BE2C (cell line): Measurements from ENCODE around the gene TXNRD2.
"Not testable (repeated sequence)": the region's sequence is repeated elsewhere in the genome, so short reads cannot be mapped to it uniquely, and the experiment has no call there.

Source experiments
- DNase-seq: peaks from one replicate; pipeline ENCODE4 v3.0.0-alpha.2; 2020
- H3K27me3 ChIP-seq: fragments of 250-450 bp; sonication (Bioruptor Pico); 2 replicates; pipeline ENCODE4 v1.5.1; 2020; ENCODE audit warnings: mild to moderate bottlenecking
- H3K36me3 ChIP-seq: fragments of 250-450 bp; sonication (Bioruptor Pico); 2 replicates; pipeline ENCODE4 v1.5.1; 2020; ENCODE audit warnings: mild to moderate bottlenecking
- H3K4me1 ChIP-seq: fragments of 250-450 bp; sonication (Bioruptor Pico); 2 replicates; pipeline ENCODE4 v1.5.1; 2020
- H3K4me3 ChIP-seq: 2 replicates; pipeline ENCODE4 v1.5.1; 2011; ENCODE audit warnings: low read depth, low read length
- H3K9me3 ChIP-seq: fragments of 250-450 bp; sonication (Bioruptor Pico); 2 replicates; pipeline ENCODE4 v1.5.1; 2020
- TF ChIP-seq, protein P1 (sequence below): IDR thresholded peaks from 2 replicates; pipeline ENCODE4 v1.5.1; 2012; ENCODE audit warnings: mild to moderate bottlenecking, low read depth, low read length

TXNRD2 gene

DNA sequence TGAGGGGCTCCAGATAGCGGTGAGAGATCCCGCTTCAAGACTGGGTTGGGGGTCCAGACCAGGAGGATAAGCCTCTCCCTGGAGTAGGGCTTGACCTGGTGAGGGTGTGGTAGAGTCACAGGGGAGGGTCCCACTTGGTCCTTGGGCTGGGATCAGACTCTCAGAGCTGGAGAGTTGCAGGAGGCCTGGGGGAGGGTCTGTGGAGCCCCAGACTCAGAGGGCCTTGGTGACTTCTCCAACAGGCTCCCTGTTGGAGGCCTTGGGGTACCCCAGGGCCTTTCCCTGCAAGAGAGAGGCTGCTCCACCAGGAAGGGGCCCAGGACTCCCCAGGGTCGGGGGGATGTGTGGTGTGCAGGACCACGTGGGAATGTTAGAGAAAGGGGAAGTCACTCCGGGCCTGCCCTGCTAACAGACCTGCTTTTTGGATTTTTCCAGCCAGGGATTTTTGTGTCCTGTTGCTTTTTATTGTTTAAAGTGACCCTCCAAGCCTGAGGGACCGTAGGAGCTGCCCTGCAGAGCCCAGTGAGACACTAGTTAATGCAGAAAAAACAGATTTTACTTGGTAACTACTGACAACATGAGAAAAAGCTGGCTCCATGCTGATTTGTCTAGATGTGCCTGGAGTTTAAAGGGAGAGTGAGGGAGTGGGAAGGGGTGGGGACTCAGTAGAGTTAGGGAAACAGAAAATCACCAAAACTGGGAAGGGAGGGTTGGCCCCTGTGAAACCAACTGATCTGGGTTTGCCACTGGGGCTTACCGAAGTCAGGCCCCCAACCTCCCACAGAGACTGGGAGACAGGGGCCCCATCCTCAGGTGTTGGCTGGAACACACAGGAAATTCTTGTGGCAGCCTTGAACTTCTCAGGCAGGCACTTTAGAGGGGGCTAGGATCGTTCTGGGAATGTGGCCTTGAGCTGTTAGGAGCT lies 801 bp upstream of the TXNRD2 start:
- DNase-seq: no peak
- Histone ChIP-seq H3K4me1 (peaks cover 12% of the 10 kb centered on the region), H3K4me3 (peak overlapping the region; percentile 98), H3K36me3 (peaks cover 2% of the 10 kb centered on the region), H3K9me3 (no peaks in the 10 kb centered on the region), H3K27me3 (no peaks in the 10 kb centered on the region)
- TF ChIP-seq, protein P1, sequence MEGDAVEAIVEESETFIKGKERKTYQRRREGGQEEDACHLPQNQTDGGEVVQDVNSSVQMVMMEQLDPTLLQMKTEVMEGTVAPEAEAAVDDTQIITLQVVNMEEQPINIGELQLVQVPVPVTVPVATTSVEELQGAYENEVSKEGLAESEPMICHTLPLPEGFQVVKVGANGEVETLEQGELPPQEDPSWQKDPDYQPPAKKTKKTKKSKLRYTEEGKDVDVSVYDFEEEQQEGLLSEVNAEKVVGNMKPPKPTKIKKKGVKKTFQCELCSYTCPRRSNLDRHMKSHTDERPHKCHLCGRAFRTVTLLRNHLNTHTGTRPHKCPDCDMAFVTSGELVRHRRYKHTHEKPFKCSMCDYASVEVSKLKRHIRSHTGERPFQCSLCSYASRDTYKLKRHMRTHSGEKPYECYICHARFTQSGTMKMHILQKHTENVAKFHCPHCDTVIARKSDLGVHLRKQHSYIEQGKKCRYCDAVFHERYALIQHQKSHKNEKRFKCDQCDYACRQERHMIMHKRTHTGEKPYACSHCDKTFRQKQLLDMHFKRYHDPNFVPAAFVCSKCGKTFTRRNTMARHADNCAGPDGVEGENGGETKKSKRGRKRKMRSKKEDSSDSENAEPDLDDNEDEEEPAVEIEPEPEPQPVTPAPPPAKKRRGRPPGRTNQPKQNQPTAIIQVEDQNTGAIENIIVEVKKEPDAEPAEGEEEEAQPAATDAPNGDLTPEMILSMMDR: no peak

DNA sequence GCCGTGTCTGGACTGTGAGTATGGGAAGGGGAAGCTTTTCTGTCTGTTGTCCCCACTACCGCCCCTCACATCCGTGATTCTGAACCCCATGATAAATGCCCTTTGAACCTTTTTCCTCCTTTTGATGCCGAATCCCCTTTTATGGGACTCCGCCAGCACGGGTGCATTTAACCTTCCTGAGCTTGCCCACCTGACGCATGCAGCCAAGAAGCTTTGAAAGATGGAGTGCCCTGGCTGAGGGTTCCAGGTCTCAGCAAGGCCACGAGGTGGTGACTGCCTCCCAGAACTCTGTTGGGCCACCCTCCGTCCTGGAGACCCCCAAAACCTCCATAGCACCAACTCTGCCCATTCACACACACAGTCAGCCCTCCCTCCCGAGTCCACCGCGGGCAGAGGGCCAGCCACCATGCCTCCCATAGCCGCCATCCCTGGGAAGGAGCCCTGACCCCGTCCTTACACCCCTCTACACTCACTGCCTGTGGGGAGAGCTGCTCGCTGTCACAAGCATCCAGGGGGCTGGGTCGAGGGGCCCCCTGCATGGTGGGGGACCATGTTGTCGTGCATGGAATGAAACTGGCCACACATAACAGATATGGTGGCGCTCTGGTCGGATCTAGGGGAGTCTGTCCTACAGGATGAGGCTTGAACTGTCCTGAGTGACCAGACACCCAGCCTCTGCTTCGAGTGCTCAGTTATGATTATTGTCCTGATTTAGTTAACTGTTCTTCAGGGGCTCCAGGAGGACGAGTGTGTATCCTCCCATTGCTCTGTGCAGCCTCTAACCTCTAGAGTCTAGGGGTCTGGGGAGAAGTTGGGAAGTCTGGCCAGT lies 868 bp downstream of the TXNRD2 start:
- peaks cover 11% of the 10 kb centered on the region for H3K4me1 ChIP-seq

DNA sequence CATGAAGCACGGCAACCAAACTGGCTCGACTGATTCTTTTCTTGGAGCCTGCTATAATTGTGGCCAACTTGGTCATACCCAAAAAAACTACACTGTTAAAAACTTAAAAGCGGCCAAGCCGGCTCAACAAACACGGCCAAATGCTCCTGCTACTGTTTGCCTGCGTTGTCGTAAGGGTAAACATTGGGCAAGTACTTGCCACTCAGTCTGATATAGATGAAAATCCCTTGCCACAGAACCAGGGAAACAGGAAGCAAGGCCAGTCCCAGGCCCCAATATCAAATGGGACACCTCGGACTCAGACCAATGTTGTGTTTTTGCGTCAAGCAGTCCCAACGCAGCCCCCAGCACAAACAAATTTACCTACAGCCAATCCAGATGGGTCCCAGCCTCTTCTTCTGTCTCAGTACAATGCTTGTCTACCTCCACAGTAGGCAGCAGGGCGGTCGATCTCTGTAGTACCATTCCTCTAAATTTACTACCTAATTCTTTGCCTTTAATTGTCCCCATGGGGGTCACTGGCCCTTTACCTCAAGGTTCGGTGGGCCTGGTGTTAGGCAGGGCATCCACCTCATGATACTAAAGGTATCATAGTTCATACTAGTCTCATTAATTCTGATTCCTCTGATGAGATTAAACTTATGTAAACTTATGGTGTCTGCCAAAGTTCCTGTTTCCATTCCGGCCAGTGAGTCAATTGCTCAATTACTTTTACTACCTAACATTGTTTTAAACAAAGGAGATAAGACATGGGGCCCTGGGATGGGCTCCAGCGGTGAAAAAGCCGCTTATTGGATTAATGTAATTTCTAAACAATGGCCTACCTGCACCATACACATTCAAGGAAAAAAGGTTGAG lies 3.8 kb downstream of the TXNRD2 start:
- H3K9me3 ChIP-seq: no peaks in the 10 kb centered on the region; the same call in 1 of the 2 replicates

More for the DNA sequence above, 868 bp downstream of the TXNRD2 start:
- H3K4me3 ChIP-seq: peak overlapping the region; percentile 98
- H3K9me3 ChIP-seq: no peaks in the 10 kb centered on the region
- H3K27me3 ChIP-seq: no peaks in the 10 kb centered on the region
- TF ChIP-seq, protein P1: no peak
- no peaks in the 10 kb centered on the region; the same call in 1 of the 2 replicates for H3K36me3 ChIP-seq
- no peak for DNase-seq

DNA sequence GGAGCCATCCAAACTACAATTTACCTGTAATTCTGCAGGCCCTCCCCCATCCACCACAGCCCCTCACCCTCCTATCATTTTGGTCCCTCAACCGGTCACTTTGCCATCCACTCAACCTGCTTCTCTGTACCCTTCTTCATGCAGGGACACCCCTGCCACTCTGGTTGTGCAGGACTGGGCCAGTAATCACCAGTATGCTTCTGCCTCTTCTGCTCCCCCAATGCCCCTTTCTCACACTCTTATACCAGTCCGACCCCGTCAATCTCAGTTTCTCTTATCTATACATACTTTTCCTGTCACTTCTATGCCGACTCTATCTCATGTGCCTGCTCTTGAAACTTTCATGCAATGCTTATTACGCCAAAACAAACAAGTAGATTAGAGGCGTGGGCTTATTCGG lies 5.1 kb downstream of the TXNRD2 start:
- Histone ChIP-seq H3K36me3 (no peaks in the 10 kb centered on the region; the same call in 1 of the 2 replicates), H3K4me3 (no peak overlapping the region), H3K9me3 (no peaks in the 10 kb centered on the region; the same call in 1 of the 2 replicates), H3K27me3 (no peaks in the 10 kb centered on the region), H3K4me1 (peaks cover 14% of the 10 kb centered on the region; the same call in 1 of the 2 replicates)
- no peak for DNase-seq
- TF ChIP-seq, protein P1: no peak

More for the DNA sequence above, 3.8 kb downstream of the TXNRD2 start:
- Histone ChIP-seq H3K4me3 (no peak overlapping the region), H3K4me1 (peaks cover 15% of the 10 kb centered on the region), H3K27me3 (no peaks in the 10 kb centered on the region), H3K36me3 (no peaks in the 10 kb centered on the region; the same call in 1 of the 2 replicates)
- TF ChIP-seq, protein P1: no peak
- no peak for DNase-seq

DNA sequence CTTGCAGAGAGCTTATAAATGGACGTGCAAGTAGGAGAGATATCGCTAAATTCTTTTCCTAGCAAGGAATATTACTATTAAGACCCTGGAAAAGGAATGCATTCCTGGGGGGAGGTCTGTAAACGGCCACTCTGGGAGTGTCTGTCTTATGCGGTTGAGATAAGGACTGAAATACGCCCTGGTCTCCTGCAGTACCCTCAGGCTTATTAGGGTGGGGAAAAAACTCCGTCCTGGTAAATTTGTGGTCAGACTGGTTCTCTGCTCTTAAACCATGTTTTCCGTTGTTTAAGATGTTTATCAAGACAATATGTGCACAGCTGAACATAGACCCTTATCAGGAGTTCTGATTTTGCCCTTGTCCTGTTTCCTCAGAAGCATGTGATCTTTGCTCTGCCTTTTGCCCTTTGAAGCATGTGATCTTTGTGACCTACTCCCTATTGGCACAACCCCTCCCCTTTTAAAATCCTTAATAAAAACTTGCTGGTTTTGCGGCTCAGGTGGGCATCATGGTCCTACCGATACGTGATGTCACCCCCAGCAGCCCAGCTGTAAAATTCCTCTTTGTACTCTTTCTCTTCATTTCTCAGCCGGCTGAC lies 6.4 kb downstream of the TXNRD2 start:
- H3K36me3 ChIP-seq, DNase-seq, H3K9me3 ChIP-seq, H3K4me3 ChIP-seq, H3K27me3 ChIP-seq: not testable (repeated sequence)
- H3K4me1 ChIP-seq: peaks cover 14% of the 10 kb centered on the region; the same call in 1 of the 2 replicates
